ENCODE measurements around the gene SHISA6. TPM values are rescaled to one million over a fixed set of nuclear protein-coding genes. Genes with fewer than 3 reads are reported as not detected.

The SHISA6 gene
- polyA plus RNA-seq, 1 of the 3 experiments (the other 2 are of a cell fraction): not detected

DNA sequence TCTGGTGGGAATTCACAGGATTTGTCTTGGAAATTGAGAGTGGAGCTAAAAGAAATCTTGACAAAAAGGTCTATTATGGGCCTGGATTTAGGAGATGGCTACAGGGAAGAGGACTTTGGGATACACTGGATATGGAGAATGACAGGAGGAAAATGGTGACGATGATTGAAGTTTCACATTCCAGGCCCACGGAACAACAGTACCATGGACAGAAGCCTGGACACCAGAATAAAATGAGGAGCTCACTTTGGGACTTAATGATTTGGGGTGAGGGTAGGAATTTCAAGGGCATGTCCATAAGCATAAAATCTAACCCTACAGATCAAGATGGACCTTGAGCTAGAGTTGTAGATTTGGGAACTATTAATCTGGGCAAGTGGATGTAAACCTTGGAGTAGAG lies 309.4 kb downstream of the SHISA6 start (continued):
- TF ChIP-seq, protein P1, sequence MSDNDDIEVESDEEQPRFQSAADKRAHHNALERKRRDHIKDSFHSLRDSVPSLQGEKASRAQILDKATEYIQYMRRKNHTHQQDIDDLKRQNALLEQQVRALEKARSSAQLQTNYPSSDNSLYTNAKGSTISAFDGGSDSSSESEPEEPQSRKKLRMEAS (IDR thresholded peaks at IDR 0.05; ENCODE audit: low read depth): no peak
- TF ChIP-seq, protein P2, sequence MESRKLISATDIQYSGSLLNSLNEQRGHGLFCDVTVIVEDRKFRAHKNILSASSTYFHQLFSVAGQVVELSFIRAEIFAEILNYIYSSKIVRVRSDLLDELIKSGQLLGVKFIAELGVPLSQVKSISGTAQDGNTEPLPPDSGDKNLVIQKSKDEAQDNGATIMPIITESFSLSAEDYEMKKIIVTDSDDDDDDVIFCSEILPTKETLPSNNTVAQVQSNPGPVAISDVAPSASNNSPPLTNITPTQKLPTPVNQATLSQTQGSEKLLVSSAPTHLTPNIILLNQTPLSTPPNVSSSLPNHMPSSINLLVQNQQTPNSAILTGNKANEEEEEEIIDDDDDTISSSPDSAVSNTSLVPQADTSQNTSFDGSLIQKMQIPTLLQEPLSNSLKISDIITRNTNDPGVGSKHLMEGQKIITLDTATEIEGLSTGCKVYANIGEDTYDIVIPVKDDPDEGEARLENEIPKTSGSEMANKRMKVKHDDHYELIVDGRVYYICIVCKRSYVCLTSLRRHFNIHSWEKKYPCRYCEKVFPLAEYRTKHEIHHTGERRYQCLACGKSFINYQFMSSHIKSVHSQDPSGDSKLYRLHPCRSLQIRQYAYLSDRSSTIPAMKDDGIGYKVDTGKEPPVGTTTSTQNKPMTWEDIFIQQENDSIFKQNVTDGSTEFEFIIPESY (IDR thresholded peaks at IDR 0.05; ENCODE audit: borderline replicate concordance, low read depth): no peak
- TF ChIP-seq EP300 (IDR thresholded peaks at IDR 0.05; ENCODE audit: borderline replicate concordance in 1 of 2, low read depth in 1 of 2, low read length in 1 of 2): no peak
- TF ChIP-seq RFX5 (IDR thresholded peaks at IDR 0.05; ENCODE audit: low read length): no peak
- no peak for TF ChIP-seq POLR2AphosphoS5 (IDR thresholded peaks at IDR 0.05; ENCODE audit: low read depth, low read length)
- TF ChIP-seq, protein P3, sequence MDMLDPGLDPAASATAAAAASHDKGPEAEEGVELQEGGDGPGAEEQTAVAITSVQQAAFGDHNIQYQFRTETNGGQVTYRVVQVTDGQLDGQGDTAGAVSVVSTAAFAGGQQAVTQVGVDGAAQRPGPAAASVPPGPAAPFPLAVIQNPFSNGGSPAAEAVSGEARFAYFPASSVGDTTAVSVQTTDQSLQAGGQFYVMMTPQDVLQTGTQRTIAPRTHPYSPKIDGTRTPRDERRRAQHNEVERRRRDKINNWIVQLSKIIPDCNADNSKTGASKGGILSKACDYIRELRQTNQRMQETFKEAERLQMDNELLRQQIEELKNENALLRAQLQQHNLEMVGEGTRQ (IDR thresholded peaks at IDR 0.05; ENCODE audit: borderline replicate concordance, low read depth, low read length): no peak
- no peak for TF ChIP-seq TAF1 (IDR thresholded peaks at IDR 0.05; ENCODE audit: borderline replicate concordance, low read depth, low read length)
- TF ChIP-seq NRF1 (IDR thresholded peaks at IDR 0.05; ENCODE audit: low read depth, low read length): no peak

DNA sequence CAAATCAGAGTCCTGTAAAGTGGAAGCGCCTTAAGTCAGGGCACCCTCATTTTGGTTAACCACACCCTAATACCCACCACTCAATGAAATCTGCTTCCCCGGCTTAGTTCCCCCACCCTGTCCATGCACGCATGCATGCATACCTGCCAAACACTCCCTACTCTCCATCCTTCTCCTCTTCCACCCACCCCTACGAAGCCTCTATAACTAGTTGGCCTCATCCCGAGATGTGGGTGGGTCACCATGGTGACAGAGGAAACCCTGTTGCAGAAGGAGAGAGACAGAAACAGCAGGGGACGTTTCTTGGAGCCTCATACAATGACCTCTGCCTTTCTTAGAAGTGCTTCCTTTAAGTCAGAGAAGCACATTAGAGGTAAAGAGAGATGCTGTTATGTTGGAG lies 310.4 kb downstream of the SHISA6 start:
- no peak for DNase-seq
- Histone ChIP-seq H2AFZ (ENCODE audit: low read depth) (no peak overlapping the region), H3K4me1 (ENCODE audit: control insufficient read depth in 1 of 2, insufficient read depth in 2 of 2, low read depth in 1 of 2, low read length in 1 of 2) (no peaks in the 10 kb centered on the region; a peak in 1 of 4 replicates), H3K9me3 (no peaks in the 10 kb centered on the region), H4K20me1 (ENCODE audit: insufficient read depth) (no peaks in the 10 kb centered on the region), H3K27me3 (ENCODE audit: insufficient read depth) (no peaks in the 10 kb centered on the region), H3K4me2 (no peak overlapping the region), H3K79me2 (ENCODE audit: insufficient read depth) (no peaks in the 10 kb centered on the region), H3K9ac (no peak overlapping the region), H3F3A (replicated peaks; ENCODE audit: insufficient read depth) (no peaks in the 10 kb centered on the region), H3K27ac (ENCODE audit: low read depth in 2 of 2, low read length in 1 of 2) (no peak overlapping the region), H3K9me2 (peaks cover 5% of the 10 kb centered on the region; the same call in 1 of the 2 replicates), H3K36me3 (replicated peaks in 1 of 2; ENCODE audit: control insufficient read depth in 1 of 2, insufficient read depth in 2 of 2, low read length in 1 of 2) (no peaks in the 10 kb centered on the region), H3K4me3 (ENCODE audit: low read depth in 2 of 2, low read length in 1 of 2) (no peak overlapping the region)
- 30% methylated on average over 6 of the region's 6 CpGs for WGBS (ENCODE audit: low lambda C conversion rate)
- no peak for TF ChIP-seq FOXJ3 (CRISPR knock-in tag; IDR thresholded peaks at IDR 0.05)
- TF ChIP-seq, protein P4, sequence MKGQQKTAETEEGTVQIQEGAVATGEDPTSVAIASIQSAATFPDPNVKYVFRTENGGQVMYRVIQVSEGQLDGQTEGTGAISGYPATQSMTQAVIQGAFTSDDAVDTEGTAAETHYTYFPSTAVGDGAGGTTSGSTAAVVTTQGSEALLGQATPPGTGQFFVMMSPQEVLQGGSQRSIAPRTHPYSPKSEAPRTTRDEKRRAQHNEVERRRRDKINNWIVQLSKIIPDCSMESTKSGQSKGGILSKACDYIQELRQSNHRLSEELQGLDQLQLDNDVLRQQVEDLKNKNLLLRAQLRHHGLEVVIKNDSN (IDR thresholded peaks at IDR 0.05; ENCODE audit: borderline replicate concordance, low read depth): no peak
- TF ChIP-seq POLR2AphosphoS5 (IDR thresholded peaks at IDR 0.05; ENCODE audit: low read depth, low read length): no peak
- TF ChIP-seq SIN3A (IDR thresholded peaks at IDR 0.05; ENCODE audit: borderline replicate concordance, low read depth, low read length): no peak
- TF ChIP-seq, protein P3 (IDR thresholded peaks at IDR 0.05; ENCODE audit: borderline replicate concordance, low read depth, low read length): no peak
- no peak for TF ChIP-seq MXI1 (IDR thresholded peaks at IDR 0.05; ENCODE audit: low read depth, low read length)
- TF ChIP-seq, protein P5, sequence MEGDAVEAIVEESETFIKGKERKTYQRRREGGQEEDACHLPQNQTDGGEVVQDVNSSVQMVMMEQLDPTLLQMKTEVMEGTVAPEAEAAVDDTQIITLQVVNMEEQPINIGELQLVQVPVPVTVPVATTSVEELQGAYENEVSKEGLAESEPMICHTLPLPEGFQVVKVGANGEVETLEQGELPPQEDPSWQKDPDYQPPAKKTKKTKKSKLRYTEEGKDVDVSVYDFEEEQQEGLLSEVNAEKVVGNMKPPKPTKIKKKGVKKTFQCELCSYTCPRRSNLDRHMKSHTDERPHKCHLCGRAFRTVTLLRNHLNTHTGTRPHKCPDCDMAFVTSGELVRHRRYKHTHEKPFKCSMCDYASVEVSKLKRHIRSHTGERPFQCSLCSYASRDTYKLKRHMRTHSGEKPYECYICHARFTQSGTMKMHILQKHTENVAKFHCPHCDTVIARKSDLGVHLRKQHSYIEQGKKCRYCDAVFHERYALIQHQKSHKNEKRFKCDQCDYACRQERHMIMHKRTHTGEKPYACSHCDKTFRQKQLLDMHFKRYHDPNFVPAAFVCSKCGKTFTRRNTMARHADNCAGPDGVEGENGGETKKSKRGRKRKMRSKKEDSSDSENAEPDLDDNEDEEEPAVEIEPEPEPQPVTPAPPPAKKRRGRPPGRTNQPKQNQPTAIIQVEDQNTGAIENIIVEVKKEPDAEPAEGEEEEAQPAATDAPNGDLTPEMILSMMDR (IDR thresholded peaks at IDR 0.05): no peak
- TF ChIP-seq, protein P1 (IDR thresholded peaks at IDR 0.05; ENCODE audit: low read depth): no peak
- no peak for TF ChIP-seq FOSL2 (IDR thresholded peaks at IDR 0.05; ENCODE audit: borderline replicate concordance, low read depth)
- no peak for TF ChIP-seq MEF2A (IDR thresholded peaks at IDR 0.05; ENCODE audit: borderline replicate concordance, low read depth)
- TF ChIP-seq RXRA (IDR thresholded peaks at IDR 0.05; ENCODE audit: borderline replicate concordance, low read depth): no peak
- no peak for TF ChIP-seq RCOR1 (IDR thresholded peaks at IDR 0.05; ENCODE audit: low read length)
- POLR2A ChIA-PET: no interaction called here
- CTCF ChIA-PET: interaction anchor here (1.1 to 1.7 kb wide), 2 partner anchors 10 to 93 kb away, joined by 4 read pairs; no protein-coding TSS in a partner anchor

Data from SK-N-SH (cell line).